OCI-M1 (cell line): Measurements from ENCODE around the gene RBP3.
A peak's percentile ranks its signal among the peaks of the same experiment; 100 is the strongest.

Experiments used
- DNase-seq: peaks from one replicate; lab custom pipeline; 2025; lab: John Stamatoyannopoulos, UW

Gene RBP3

GRCh38 chr10:47348138-47348651 is at the start of gene RBP3:
TSS of gene RBP3 (plus strand) at chr10:47348363. CDS start at chr10:47348485, 122 bp downstream.
- no peak for DNase-seq

GRCh38 chr10:47298715-47299114 is 49.4 kb upstream of the RBP3 start:
- DNase-seq, result no peak

- DNase-seq, result no peak
Observed at GRCh38 chr10:47299611-47300428, 48.3 kb upstream of the RBP3 start, which contains the start of gene GDF10. TSS of gene GDF10 (plus strand) at chr10:47300197. CDS start at chr10:47300652, 455 bp downstream.

DNA sequence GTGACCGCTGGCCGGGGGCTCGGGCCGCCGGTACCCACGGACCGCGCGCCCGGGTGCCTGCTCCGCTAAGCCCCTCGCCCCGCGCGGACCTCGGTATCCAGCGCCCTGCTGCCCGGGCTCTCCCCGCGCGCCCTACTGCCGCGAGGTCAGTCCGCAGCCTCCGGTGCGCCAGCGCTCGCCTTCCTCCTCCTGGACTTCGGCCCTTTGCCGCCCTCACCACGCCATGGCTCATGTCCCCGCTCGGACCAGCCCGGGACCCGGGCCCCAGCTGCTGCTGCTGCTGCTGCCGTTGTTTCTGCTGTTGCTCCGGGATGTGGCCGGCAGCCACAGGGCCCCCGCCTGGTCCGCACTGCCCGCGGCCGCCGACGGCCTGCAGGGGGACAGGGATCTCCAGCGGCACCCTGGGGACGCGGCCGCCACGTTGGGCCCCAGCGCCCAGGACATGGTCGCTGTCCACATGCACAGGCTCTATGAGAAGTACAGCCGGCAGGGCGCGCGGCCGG is 47.7 kb upstream of the RBP3 start:
- no peak for DNase-seq

DNA sequence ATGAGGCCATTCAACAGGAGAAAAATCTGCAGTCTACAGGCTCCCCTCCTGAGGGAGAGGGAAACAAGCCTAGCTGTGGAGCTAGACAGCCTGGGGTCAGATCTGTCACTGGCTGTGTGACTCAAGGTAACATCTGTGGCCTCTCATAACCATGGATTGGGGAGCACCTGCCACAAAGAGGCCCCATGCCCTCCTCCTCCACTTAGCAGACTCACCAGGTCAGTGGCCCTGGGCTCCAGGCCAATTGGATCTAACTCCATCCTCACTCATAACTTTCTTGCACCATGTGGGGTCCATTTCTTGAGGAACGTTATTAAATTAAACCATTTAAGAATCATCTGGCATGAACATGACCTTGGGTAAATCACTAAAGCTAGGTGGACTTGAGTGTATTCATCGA is 46.3 kb upstream of the RBP3 start:
- no peak for DNase-seq

GRCh38 chr10:47303105-47303504 is 45.1 kb upstream of the RBP3 start:
- no peak for DNase-seq

- no peak for DNase-seq
Observed at GRCh38 chr10:47303866-47304265, 44.3 kb upstream of the RBP3 start.

GRCh38 chr10:47305566-47305965 is 42.6 kb upstream of the RBP3 start:
- no peak for DNase-seq

DNA sequence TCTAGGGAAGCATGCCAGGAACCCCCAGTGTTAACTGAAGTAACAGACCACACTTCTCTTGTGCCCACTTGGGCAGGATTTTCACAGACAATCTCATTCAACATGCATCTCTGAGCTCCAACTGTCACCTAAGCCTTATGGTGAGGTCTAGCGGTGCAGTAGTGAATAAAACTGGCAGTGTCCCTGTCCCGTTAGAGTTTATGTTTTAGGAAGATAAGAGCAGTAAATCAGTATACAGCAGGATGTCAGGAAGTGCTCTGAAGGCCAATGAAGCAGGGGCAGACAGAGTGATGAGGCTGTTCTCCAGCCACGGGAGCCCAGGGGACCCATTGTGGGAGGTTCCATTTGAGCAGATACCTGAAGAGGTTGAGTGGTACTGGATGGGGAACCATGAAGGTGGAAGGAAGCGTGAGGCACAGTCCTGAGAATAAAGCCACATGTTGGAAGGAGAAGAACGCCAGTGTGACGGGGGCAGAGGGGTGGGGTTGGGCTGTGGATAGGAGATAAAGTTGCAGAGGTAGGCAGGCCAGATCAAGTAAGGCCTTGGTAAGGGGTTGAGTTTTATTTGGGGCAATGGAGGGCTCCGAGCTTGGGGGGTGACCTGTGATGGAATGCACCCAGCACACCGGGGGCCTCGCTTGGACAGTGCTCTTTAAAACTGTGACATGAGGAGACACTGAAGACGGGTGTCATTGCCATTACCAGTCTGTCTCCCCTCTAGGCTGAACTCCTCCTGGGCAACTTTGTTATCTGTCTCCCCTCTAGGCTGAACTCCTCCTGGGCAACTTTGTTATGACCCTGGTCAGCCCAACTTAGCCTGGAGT is 41.6 kb upstream of the RBP3 start:
- peak; percentile 41 for DNase-seq

DNA sequence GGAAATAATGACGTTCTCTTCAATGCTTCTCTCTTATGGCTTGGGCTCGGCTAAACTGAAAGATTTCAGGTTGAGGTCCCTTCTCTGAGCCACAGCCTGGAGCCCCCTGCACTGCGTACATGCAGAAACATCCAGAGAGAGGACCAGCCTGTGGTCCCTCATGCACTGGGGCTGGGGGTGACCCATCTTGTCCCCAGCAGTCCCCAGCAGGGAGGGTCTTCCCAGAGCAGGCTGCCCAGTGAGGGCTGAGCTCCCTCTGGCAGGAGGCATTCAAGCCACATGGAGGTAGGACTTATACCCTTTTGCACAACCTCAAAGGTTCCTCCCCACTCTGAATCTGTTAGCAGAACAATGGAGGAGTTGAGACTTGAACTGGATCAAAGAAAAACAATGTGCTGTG is 40.8 kb upstream of the RBP3 start:
- DNase-seq, result no peak

GRCh38 chr10:47308775-47309174 is 39.4 kb upstream of the RBP3 start:
- no peak for DNase-seq

DNA sequence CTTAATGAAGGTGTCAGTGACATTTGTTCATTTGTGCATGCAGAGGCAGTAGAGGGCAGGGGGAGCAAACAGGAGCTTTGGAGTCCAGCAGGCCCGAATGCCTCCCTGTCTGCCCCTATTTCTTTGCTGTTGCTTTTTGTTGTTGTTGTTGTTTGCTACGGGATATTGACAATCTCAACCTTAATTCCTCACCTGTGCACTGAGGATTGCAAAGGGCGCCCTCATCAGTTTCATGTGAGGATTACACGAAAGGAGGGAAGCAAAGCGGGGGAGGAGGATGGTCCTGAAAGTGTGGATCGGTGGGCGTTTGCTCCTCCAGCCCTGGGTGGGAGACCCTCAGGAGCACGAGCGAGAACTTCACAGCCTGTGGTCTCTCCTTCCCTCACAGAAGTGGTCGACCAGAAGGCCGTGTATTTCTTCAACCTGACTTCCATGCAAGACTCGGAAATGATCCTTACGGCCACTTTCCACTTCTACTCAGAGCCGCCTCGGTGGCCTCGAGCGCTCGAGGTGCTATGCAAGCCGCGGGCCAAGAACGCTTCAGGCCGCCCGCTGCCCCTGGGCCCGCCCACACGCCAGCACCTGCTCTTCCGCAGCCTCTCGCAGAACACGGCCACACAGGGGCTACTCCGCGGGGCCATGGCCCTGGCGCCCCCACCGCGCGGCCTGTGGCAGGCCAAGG is 38.6 kb upstream of the RBP3 start:
- no peak for DNase-seq

- DNase-seq, result no peak
Observed at GRCh38 chr10:47310090-47310505, 38.1 kb upstream of the RBP3 start.

GRCh38 chr10:47311193-47311931 is 36.8 kb upstream of the RBP3 start:
- DNase-seq, result peak; percentile 42

GRCh38 chr10:47311932-47312662 is 36.1 kb upstream of the RBP3 start:
- DNase-seq, result peak; percentile 81

- DNase-seq, result no peak
Observed at GRCh38 chr10:47312663-47312995, 35.5 kb upstream of the RBP3 start.

GRCh38 chr10:47314416-47314970 is 33.7 kb upstream of the RBP3 start:
- DNase-seq, result no peak

DNA sequence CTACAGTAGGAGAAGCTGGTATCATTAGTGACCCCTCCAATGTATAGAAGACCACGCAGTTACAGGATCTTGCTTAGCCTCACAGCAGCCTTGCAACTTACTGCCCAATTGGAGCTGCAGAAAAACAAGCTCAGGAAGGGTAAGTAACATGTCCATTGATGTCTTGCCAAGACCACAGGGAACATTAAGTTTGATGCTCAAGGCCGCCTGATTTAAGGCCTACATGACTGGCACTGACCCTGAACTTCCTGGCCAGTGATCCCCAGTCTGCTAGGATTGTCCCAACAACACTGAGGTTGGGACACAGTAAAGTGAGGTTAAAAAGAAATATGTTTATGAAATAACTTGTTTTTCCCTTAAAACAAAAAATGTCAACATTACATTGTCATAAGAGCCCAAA is 32.7 kb upstream of the RBP3 start:
- no peak for DNase-seq

- DNase-seq, result no peak
Observed at GRCh38 chr10:47316131-47316530, 32.0 kb upstream of the RBP3 start.

GRCh38 chr10:47317251-47317650 is 30.9 kb upstream of the RBP3 start:
- no peak for DNase-seq
